Fibroblast of lung (primary cell): ENCODE measurements around the gene ASIC2. TPM values are rescaled to one million over a fixed set of nuclear protein-coding genes. Genes with fewer than 3 reads are reported as not detected.

ENCODE experiments used
- DNase-seq, 2 donors: peaks; one replicate each; pipeline versions ENCODE4 v3.0.0 to v3.0.0-alpha.2; 2010; ENCODE audit warnings: low read depth in 2 of 2
- H2AFZ ChIP-seq: 2 replicates; pipeline ENCODE4 v1.5.1; 2012; ENCODE audit warnings: low read length, control low read depth, inconsistent platforms
- H3K27ac ChIP-seq: 2 replicates; pipeline ENCODE4 v1.5.1; 2011; ENCODE audit warnings: low read length, control low read depth; ENCODE audit not compliant: insufficient read depth
- H3K27me3 ChIP-seq: 2 replicates; pipeline ENCODE4 v1.5.1; 2011; ENCODE audit warnings: mild to moderate bottlenecking, low read length; ENCODE audit not compliant: control insufficient read depth, insufficient read depth
- H3K36me3 ChIP-seq: 2 replicates; pipeline ENCODE4 v1.5.1; 2011; ENCODE audit warnings: low read length; ENCODE audit not compliant: control insufficient read depth, insufficient read depth
- H3K4me1 ChIP-seq: 2 replicates; pipeline ENCODE4 v1.5.1; 2011; ENCODE audit warnings: low read length; ENCODE audit not compliant: control insufficient read depth, insufficient read depth; ENCODE audit errors: extremely low read depth
- H3K4me2 ChIP-seq: 2 replicates; pipeline ENCODE4 v1.5.1; 2011; ENCODE audit warnings: low read length, control low read depth; ENCODE audit not compliant: insufficient read depth; ENCODE audit errors: extremely low read depth
- H3K4me3 ChIP-seq, 4 experiments: fragments of 200-600 bp in 1 of 4; sonication (generic) in 1 of 4; replicated peaks in 1 of 4; 2 replicates each; pipeline ENCODE4 v1.5.1; 2011 to 2016; ENCODE audit warnings: low read length in 4 of 4, low read depth in 3 of 4, mild to moderate bottlenecking in 3 of 4, control low read depth in 2 of 4, inconsistent platforms in 1 of 4, mixed read lengths in 1 of 4; ENCODE audit not compliant: insufficient read depth in 1 of 4; ENCODE audit errors: control extremely low read depth in 1 of 4
- H3K79me2 ChIP-seq: 2 replicates; pipeline ENCODE4 v1.5.1; 2012; ENCODE audit warnings: mild to moderate bottlenecking, low read length, inconsistent platforms; ENCODE audit not compliant: control insufficient read depth, insufficient read depth
- H3K9ac ChIP-seq: 2 replicates; pipeline ENCODE4 v1.5.1; 2011; ENCODE audit warnings: mild to moderate bottlenecking, low read length, control low read depth; ENCODE audit not compliant: insufficient read depth
- H3K9me3 ChIP-seq: 2 replicates; pipeline ENCODE4 v1.5.1; 2012; ENCODE audit warnings: low read depth, low read length; ENCODE audit not compliant: control insufficient read depth, insufficient read depth
- H4K20me1 ChIP-seq: 2 replicates; pipeline ENCODE4 v1.5.1; 2011; ENCODE audit warnings: low read length; ENCODE audit not compliant: control insufficient read depth, insufficient read depth; ENCODE audit errors: extremely low read depth
- CTCF ChIP-seq, 2 donors: IDR thresholded peaks in 1 of 2; conservative IDR thresholded peaks in 1 of 2; 1 replicate in 1 of 2; 2 replicates in 1 of 2; pipeline ENCODE4 v1.5.1; 2011 to 2012; ENCODE audit warnings: low read length in 2 of 2, control low read depth in 1 of 2, inconsistent platforms in 1 of 2, low read depth in 1 of 2, mild to moderate bottlenecking in 1 of 2
- EZH2 ChIP-seq: IDR thresholded peaks from 2 replicates; pipeline ENCODE4 v1.5.1; 2012; ENCODE audit warnings: low read length, control low read depth, mild to moderate bottlenecking; ENCODE audit errors: missing control alignments
- polyA plus RNA-seq, 2 donors: library from polyadenylated mRNA; depleted of rRNA in 1 of 2; stranded (reverse) in 1 of 2; unstranded in 1 of 2; fragments of >200 nt; gene quantifications; 2 replicates each; pipeline ENCODE4 v1.2.1, GENCODE V29; 2011 to 2012; ENCODE audit warnings: missing spikeins in 1 of 2
- total RNA-seq: library from RNA; depleted of rRNA; stranded (reverse); fragments of >200 nt; gene quantifications from 2 replicates; pipeline ENCODE4 v1.2.1, GENCODE V29; 2014

Gene ASIC2
- total and polyA plus RNA-seq, 2 donors (not counting 1 experiment from before 2014, with no cell fraction given) = 0.08 to 0.50 TPM

GRCh38 chr17:33299115-33299514, 6.0 kb upstream of the ASIC2 start:
- H3K36me3 ChIP-seq = no peaks in the 10 kb centered on the region
- no peak for TF ChIP-seq CTCF (conservative IDR thresholded peaks at IDR 0.05 in 1 of 2, IDR thresholded peaks at IDR 0.05 in 1 of 2; ENCODE audit: low read depth in 1 of 2, low read length in 2 of 2)
- TF ChIP-seq EZH2 = no peak
- no peak overlapping the region for H3K4me2 ChIP-seq
- no peak overlapping the region for H2AFZ ChIP-seq
- H3K79me2 ChIP-seq = no peaks in the 10 kb centered on the region
- DNase-seq = no peak
- H3K27ac ChIP-seq = no peak overlapping the region
- no peaks in the 10 kb centered on the region for H3K4me1 ChIP-seq
- no peak overlapping the region for H3K9ac ChIP-seq
- no peaks in the 10 kb centered on the region for H3K9me3 ChIP-seq
- H4K20me1 ChIP-seq = no peaks in the 10 kb centered on the region
- H3K27me3 ChIP-seq = peaks cover 7% of the 10 kb centered on the region
- H3K4me3 ChIP-seq = no peak overlapping the region

GRCh38 chr17:33297643-33298042, 4.5 kb upstream of the ASIC2 start:
- no peak overlapping the region for H3K4me3 ChIP-seq
- H3K79me2 ChIP-seq = no peaks in the 10 kb centered on the region
- H3K4me1 ChIP-seq = no peaks in the 10 kb centered on the region
- TF ChIP-seq EZH2 (no peak), CTCF (conservative IDR thresholded peaks at IDR 0.05 in 1 of 2, IDR thresholded peaks at IDR 0.05 in 1 of 2; ENCODE audit: low read depth in 1 of 2, low read length in 2 of 2) (no peak)
- DNase-seq = no peak
- no peaks in the 10 kb centered on the region for H3K9me3 ChIP-seq
- H4K20me1 ChIP-seq = no peaks in the 10 kb centered on the region
- H3K36me3 ChIP-seq = no peaks in the 10 kb centered on the region
- no peak overlapping the region for H3K4me2 ChIP-seq
- H3K27me3 ChIP-seq = peaks cover 15% of the 10 kb centered on the region
- no peak overlapping the region for H3K27ac ChIP-seq
- no peak overlapping the region for H2AFZ ChIP-seq
- no peak overlapping the region for H3K9ac ChIP-seq

- Histone ChIP-seq H3K4me2 (no peak overlapping the region), H3K4me3 (no peak overlapping the region), H3K4me1 (no peaks in the 10 kb centered on the region), H3K9me3 (no peaks in the 10 kb centered on the region), H3K9ac (no peak overlapping the region), H2AFZ (no peak overlapping the region), H3K27ac (no peak overlapping the region), H3K27me3 (peaks cover 11% of the 10 kb centered on the region), H3K36me3 (no peaks in the 10 kb centered on the region), H4K20me1 (no peaks in the 10 kb centered on the region), H3K79me2 (no peaks in the 10 kb centered on the region)
- TF ChIP-seq EZH2 (no peak), CTCF (conservative IDR thresholded peaks at IDR 0.05 in 1 of 2, IDR thresholded peaks at IDR 0.05 in 1 of 2; ENCODE audit: low read depth in 1 of 2, low read length in 2 of 2) (no peak)
- no peak for DNase-seq
Measured at GRCh38 chr17:33294994-33295393, 1.9 kb upstream of the ASIC2 start.
